Left lung (tissue), 10 donors: Measurements from ENCODE around the gene PGAM2. TPM values are rescaled to one million over a fixed set of nuclear protein-coding genes. Genes with fewer than 3 reads are reported as not detected.

Source experiments
- ATAC-seq: fragments of 200-7000 bp; cut with Tn5 transposase; one replicate; pipeline ENCODE4 v1.9.1; 2020; ENCODE audit warnings: moderate library complexity
- DNase-seq, 4 donors: peaks; one replicate each; pipeline ENCODE4 v3.0.0-alpha.2; 2013 to 2020
- H3K27ac ChIP-seq, 2 donors: fragments of 200-600 bp; sonication (generic) in 1 of 2; one replicate each; pipeline versions ENCODE4 v1.5.0 to v1.8.0; 2020 to 2021
- H3K27me3 ChIP-seq, 2 donors: fragments of 200-600 bp; sonication (generic) in 1 of 2; one replicate each; pipeline versions ENCODE4 v1.5.0 to v1.8.0; 2020 to 2021
- H3K36me3 ChIP-seq, 2 donors: fragments of 200-600 bp; sonication (generic) in 1 of 2; one replicate each; pipeline versions ENCODE4 v1.5.0 to v1.8.0; 2020 to 2021
- H3K4me1 ChIP-seq, 2 donors: fragments of 200-600 bp; one replicate each; pipeline ENCODE4 v1.8.0; 2021
- H3K4me3 ChIP-seq, 2 donors: fragments of 200-600 bp; sonication (generic) in 1 of 2; one replicate each; pipeline versions ENCODE4 v1.5.0 to v1.8.0; 2020 to 2021; ENCODE audit warnings: mild to moderate bottlenecking in 1 of 2
- H3K9me3 ChIP-seq, 2 donors: fragments of 200-600 bp; sonication (generic) in 1 of 2; one replicate each; pipeline versions ENCODE4 v1.5.0 to v1.8.0; 2020 to 2021
- CTCF ChIP-seq, 2 donors: fragments of 200-600 bp; sonication (generic) in 1 of 2; IDR thresholded peaks; one replicate each; pipeline versions ENCODE4 v1.5.0 to v1.8.0; 2021; ENCODE audit warnings: antibody characterized with exemption in 2 of 2
- intact Hi-C, 2 donors: fragments of 100-400 bp; cut with DNase I; formaldehyde crosslinking; loops; one replicate each; pipeline versions ENCODE4 v1.11.2 to v1.14.2; 2022
- polyA plus RNA-seq, 6 donors: library from polyadenylated mRNA; unstranded; fragments of 120-200 nt; gene quantifications; one replicate each; pipeline ENCODE4 v1.2.1, GENCODE V29; 2013; ENCODE audit not compliant: insufficient read length in 6 of 6
- total RNA-seq, 2 donors: library from RNA; stranded (reverse); fragmentation: NEBNext Ultra II Directional; extraction: Animal tissue kit (Norgen Biotek cat#: 25700); gene quantifications; one replicate each; pipeline ENCODE4 v1.2.1, GENCODE V29; 2021
- donor health status: DM: no; HTN: yes; CAD: no.
- donor health status: DM: no; HTN: no; CAD: no.

PGAM2 gene
- total and polyA plus RNA-seq, 8 donors = 0.24 to 0.79 (median 0.52) TPM; not detected in 2

- peaks cover 0 to 16% of the 10 kb centered on the region in 2 donors for H3K4me1 ChIP-seq
- H3K9me3 ChIP-seq = no peaks in the 10 kb centered on the region
- H3K36me3 ChIP-seq = peaks cover 0 to 8% of the 10 kb centered on the region in 2 donors
- intact Hi-C loops = no loop called here
- peak in 2 of 4 donors; percentile 32 to 34 for DNase-seq
- H3K4me3 ChIP-seq = no peak overlapping the region
- no peaks in the 10 kb centered on the region for H3K27me3 ChIP-seq
- no peak for ATAC-seq
- no peak for TF ChIP-seq CTCF (IDR thresholded peaks at IDR 0.05)
- H3K27ac ChIP-seq = no peak overlapping the region
Observed at GRCh38 chr7:44067064-44067951, 1.9 kb upstream of the PGAM2 start.

- ATAC-seq (no peak), DNase-seq (peak in 2 of 4 donors; percentile 27 to 43)
- TF ChIP-seq CTCF (IDR thresholded peaks at IDR 0.05) = no peak
- Histone ChIP-seq H3K4me3 (no peak overlapping the region), H3K27ac (no peak overlapping the region), H3K36me3 (peaks cover 0 to 15% of the 10 kb centered on the region in 2 donors), H3K4me1 (peaks cover 0 to 12% of the 10 kb centered on the region in 2 donors), H3K9me3 (no peaks in the 10 kb centered on the region), H3K27me3 (no peaks in the 10 kb centered on the region)
- intact Hi-C loops = no loop called here
Observed at GRCh38 chr7:44066494-44067063, 1.2 kb upstream of the PGAM2 start.

GRCh38 chr7:44066111-44066460 lies 719 bp upstream of the PGAM2 start:
- ATAC-seq = no peak
- no peak for TF ChIP-seq CTCF (IDR thresholded peaks at IDR 0.05)
- peaks cover 0 to 12% of the 10 kb centered on the region in 2 donors for H3K4me1 ChIP-seq
- intact Hi-C loops = no loop called here
- no peaks in the 10 kb centered on the region for H3K27me3 ChIP-seq
- no peak for DNase-seq
- H3K4me3 ChIP-seq = no peak overlapping the region
- no peaks in the 10 kb centered on the region for H3K9me3 ChIP-seq
- H3K36me3 ChIP-seq = peaks cover 0 to 20% of the 10 kb centered on the region in 2 donors
- H3K27ac ChIP-seq = no peak overlapping the region

- H3K4me3 ChIP-seq = no peak overlapping the region
- no peak overlapping the region for H3K27ac ChIP-seq
- DNase-seq (peak in 1 of 4 donors; percentile 29), ATAC-seq (peak; percentile 19)
- no peaks in the 10 kb centered on the region for H3K27me3 ChIP-seq
- peaks cover 0 to 32% of the 10 kb centered on the region in 2 donors for H3K36me3 ChIP-seq
- TF ChIP-seq CTCF (IDR thresholded peaks at IDR 0.05) = no peak
- no peaks in the 10 kb centered on the region for H3K9me3 ChIP-seq
- peaks cover 0 to 12% of the 10 kb centered on the region in 2 donors for H3K4me1 ChIP-seq
- intact Hi-C loops = no loop called here
Observed at GRCh38 chr7:44064791-44065430, 456 bp downstream of the PGAM2 start.
